Osteocyte (in vitro differentiated cells): ENCODE results near the gene ETV6. TPM values are rescaled to one million over a fixed set of nuclear protein-coding genes. Genes with fewer than 3 reads are reported as not detected.

Experiments
- DNase-seq: peaks from one replicate; pipeline ENCODE4 v3.0.0; 2021; ENCODE audit warnings: mixed read lengths; ENCODE audit not compliant: unreplicated experiment; ENCODE audit errors: extremely low spot score
- H3K27ac Mint-ChIP-seq: one replicate; pipeline ENCODE4 v1.8.0; 2021; ENCODE audit warnings: mild to moderate bottlenecking, mixed read lengths; ENCODE audit not compliant: unreplicated experiment
- H3K27me3 Mint-ChIP-seq: one replicate; pipeline ENCODE4 v1.8.0; 2021; ENCODE audit warnings: mixed read lengths; ENCODE audit not compliant: unreplicated experiment
- H3K36me3 Mint-ChIP-seq: one replicate; pipeline ENCODE4 v1.8.0; 2021; ENCODE audit warnings: mixed read lengths; ENCODE audit not compliant: unreplicated experiment
- H3K4me1 Mint-ChIP-seq: one replicate; pipeline ENCODE4 v1.8.0; 2021; ENCODE audit warnings: mixed read lengths; ENCODE audit not compliant: unreplicated experiment
- H3K4me3 Mint-ChIP-seq: one replicate; pipeline ENCODE4 v1.8.0; 2021; ENCODE audit warnings: mild to moderate bottlenecking, moderate library complexity, mixed read lengths; ENCODE audit not compliant: unreplicated experiment
- H3K9me3 Mint-ChIP-seq: one replicate; pipeline ENCODE4 v1.8.0; 2021; ENCODE audit warnings: mixed read lengths; ENCODE audit not compliant: unreplicated experiment
- CTCF ChIP-seq: fragments of 200-600 bp; sonication (generic); IDR thresholded peaks from 2 replicates; pipeline ENCODE4 v1.5.0; 2021; ENCODE audit warnings: antibody characterized with exemption, mild to moderate bottlenecking, moderate library complexity
- total RNA-seq: library from RNA; stranded (reverse); gene quantifications from 2 replicates; pipeline ENCODE4 v1.2.1, GENCODE V29; 2021

Gene ETV6
- total RNA-seq, 1 donor from 2014 or later: 24.4 TPM

GRCh38 chr12:11813438-11813813 is 164.0 kb downstream of the ETV6 start:
- peak overlapping the region; percentile 63 for H3K4me3 Mint-ChIP-seq
- H3K36me3 Mint-ChIP-seq: peaks cover 2% of the 10 kb centered on the region
- no peak for TF ChIP-seq CTCF
- H3K9me3 Mint-ChIP-seq: no peaks in the 10 kb centered on the region
- H3K27me3 Mint-ChIP-seq: no peaks in the 10 kb centered on the region
- peaks cover 41% of the 10 kb centered on the region for H3K4me1 Mint-ChIP-seq
- no peak for DNase-seq
- H3K27ac Mint-ChIP-seq: peak overlapping the region; percentile 96

- no peak for DNase-seq
- H3K36me3 Mint-ChIP-seq: peaks cover 2% of the 10 kb centered on the region
- H3K27ac Mint-ChIP-seq: peak overlapping the region; percentile 96
- H3K4me3 Mint-ChIP-seq: no peak overlapping the region
- no peaks in the 10 kb centered on the region for H3K27me3 Mint-ChIP-seq
- peaks cover 41% of the 10 kb centered on the region for H3K4me1 Mint-ChIP-seq
- TF ChIP-seq CTCF: no peak
- H3K9me3 Mint-ChIP-seq: no peaks in the 10 kb centered on the region
These were observed 164.9 kb downstream of the ETV6 start for GRCh38 chr12:11814374-11814773.

- Mint-ChIP-seq H3K27ac (peak overlapping the region; percentile 61), H3K4me3 (no peak overlapping the region), H3K27me3 (no peaks in the 10 kb centered on the region), H3K36me3 (peaks cover 2% of the 10 kb centered on the region), H3K4me1 (peaks cover 41% of the 10 kb centered on the region), H3K9me3 (no peaks in the 10 kb centered on the region)
- no peak for DNase-seq
- no peak for TF ChIP-seq CTCF
These were observed 165.9 kb downstream of the ETV6 start for GRCh38 chr12:11815397-11815796.

- Mint-ChIP-seq H3K4me3 (no peak overlapping the region), H3K36me3 (peaks cover 2% of the 10 kb centered on the region), H3K27me3 (no peaks in the 10 kb centered on the region), H3K27ac (no peak overlapping the region), H3K4me1 (peaks cover 35% of the 10 kb centered on the region), H3K9me3 (no peaks in the 10 kb centered on the region)
- no peak for DNase-seq
- no peak for TF ChIP-seq CTCF
These were observed 170.2 kb downstream of the ETV6 start for GRCh38 chr12:11819643-11820042.

GRCh38 chr12:11820476-11820875 is 171.0 kb downstream of the ETV6 start:
- Mint-ChIP-seq H3K9me3 (no peaks in the 10 kb centered on the region), H3K27me3 (no peaks in the 10 kb centered on the region), H3K4me1 (peaks cover 30% of the 10 kb centered on the region), H3K36me3 (peaks cover 2% of the 10 kb centered on the region), H3K4me3 (no peak overlapping the region), H3K27ac (no peak overlapping the region)
- TF ChIP-seq CTCF: no peak
- no peak for DNase-seq
